EH (cell line): ENCODE results near the gene ACTL7B.
"Not testable (repeated sequence)": the region's sequence is repeated elsewhere in the genome, so short reads cannot be mapped to it uniquely, and the experiment has no call there.

ENCODE experiments used
- DNase-seq: peaks from one replicate; pipeline ENCODE4 v3.0.0-alpha.2; 2015; ENCODE audit warnings: low read depth

ACTL7B gene

GRCh38 chr9:108869092-108869725 is 13.4 kb upstream of the ACTL7B start:
- peak; percentile 45 for DNase-seq

GRCh38 chr9:108867829-108868228 is 12.0 kb upstream of the ACTL7B start:
- DNase-seq: no peak

- DNase-seq: no peak
Observed at GRCh38 chr9:108867116-108867515, 11.3 kb upstream of the ACTL7B start.

- DNase-seq: no peak
Observed at GRCh38 chr9:108866001-108866420, 10.2 kb upstream of the ACTL7B start.

- peak; percentile 6 for DNase-seq
Observed at GRCh38 chr9:108865037-108865436, 9.3 kb upstream of the ACTL7B start.

- DNase-seq: no peak
Observed at GRCh38 chr9:108864446-108864845, 8.7 kb upstream of the ACTL7B start.

- no peak for DNase-seq
Observed at GRCh38 chr9:108863891-108864290, 8.1 kb upstream of the ACTL7B start.

GRCh38 chr9:108861997-108862396 is 6.2 kb upstream of the ACTL7B start, which contains the start of gene ACTL7A:
TSS of gene ACTL7A (plus strand) at chr9:108862266. CDS start at chr9:108862323, 57 bp downstream.
- DNase-seq: no peak

- DNase-seq: no peak
Observed at GRCh38 chr9:108861464-108861863, 5.7 kb upstream of the ACTL7B start.

GRCh38 chr9:108860764-108861163 is 5.0 kb upstream of the ACTL7B start:
- DNase-seq: no peak

GRCh38 chr9:108860354-108860753 is 4.6 kb upstream of the ACTL7B start:
- no peak for DNase-seq

GRCh38 chr9:108859459-108860114 is 3.8 kb upstream of the ACTL7B start:
- no peak for DNase-seq

- DNase-seq: no peak
Observed at GRCh38 chr9:108857572-108857971, 1.8 kb upstream of the ACTL7B start.

GRCh38 chr9:108855529-108855886 is 278 bp downstream of the ACTL7B start:
- no peak for DNase-seq

- DNase-seq: no peak
Observed at GRCh38 chr9:108854641-108855528, 901 bp downstream of the ACTL7B start.

- no peak for DNase-seq
Observed at GRCh38 chr9:108854094-108854493, 1.7 kb downstream of the ACTL7B start.

GRCh38 chr9:108852079-108852478 is 3.7 kb downstream of the ACTL7B start:
- no peak for DNase-seq

- DNase-seq: no peak
Observed at GRCh38 chr9:108851138-108851537, 4.6 kb downstream of the ACTL7B start.

- DNase-seq: peak; percentile 28
Observed at GRCh38 chr9:108850293-108850897, 5.4 kb downstream of the ACTL7B start.

GRCh38 chr9:108848296-108848695 is 7.5 kb downstream of the ACTL7B start:
- not testable (repeated sequence) for DNase-seq

GRCh38 chr9:108845947-108846346 is 9.8 kb downstream of the ACTL7B start:
- no peak for DNase-seq

- DNase-seq: no peak
Observed at GRCh38 chr9:108845507-108845906, 10.3 kb downstream of the ACTL7B start.
